Uterus (tissue), 4 donors: Measurements from ENCODE around the gene ZDHHC8. TPM values are rescaled to one million over a fixed set of nuclear protein-coding genes. Genes with fewer than 3 reads are reported as not detected.

Experiments
- DNase-seq, 2 donors: peaks; one replicate each; pipeline ENCODE4 v3.0.0-alpha.2; 2019 to 2020
- H3K27ac ChIP-seq, 2 donors: fragments of 200-600 bp; sonication (generic); 1 replicate in 1 of 2; 2 replicates in 1 of 2; pipeline ENCODE4 v1.5.1; 2016 to 2018
- H3K27me3 ChIP-seq, 2 donors: fragments of 200-600 bp; sonication (generic); one replicate each; pipeline ENCODE4 v1.5.1; 2018 to 2019; ENCODE audit warnings: control low read depth in 1 of 2
- H3K36me3 ChIP-seq, 2 donors: fragments of 200-600 bp; sonication (generic); one replicate each; pipeline ENCODE4 v1.5.1; 2019; ENCODE audit warnings: control low read depth in 1 of 2
- H3K4me1 ChIP-seq, 2 donors: fragments of 200-600 bp; sonication (generic); one replicate each; pipeline ENCODE4 v1.5.1; 2018 to 2019; ENCODE audit warnings: control low read depth in 1 of 2
- H3K4me3 ChIP-seq, 2 donors: fragments of 200-600 bp; sonication (generic); 1 replicate in 1 of 2; 2 replicates in 1 of 2; pipeline ENCODE4 v1.5.1; 2018 to 2019; ENCODE audit warnings: mild to moderate bottlenecking in 1 of 2
- H3K9me3 ChIP-seq, 2 donors: fragments of 200-600 bp; sonication (generic); one replicate each; pipeline ENCODE4 v1.5.1; 2019; ENCODE audit warnings: control low read depth in 1 of 2
- POLR2A ChIP-seq, 2 donors: fragments of 450-650 bp; IDR thresholded peaks; one replicate each; pipeline ENCODE4 v1.6.1; 2016; ENCODE audit warnings: antibody characterized with exemption in 2 of 2, mild to moderate bottlenecking in 1 of 2, moderate library complexity in 1 of 2
- intact Hi-C: fragments of 100-400 bp; cut with DNase I; formaldehyde crosslinking; loops from one replicate; pipeline ENCODE4 v1.15.1; 2023; ENCODE audit warnings: low total_unique reads
- total RNA-seq, 4 donors: library from RNA; depleted of rRNA in 3 of 4; stranded (reverse); fragments of >200 nt in 3 of 4; gene quantifications; one replicate each; pipeline versions ENCODE4 v1.1.0 to v1.2.4, GENCODE V29; 2014 to 2023
- TF ChIP-seq, protein P1 (sequence below), 4 experiments: fragments of 200-600 bp in 2 of 4; fragments of 450-650 bp in 2 of 4; sonication (generic) in 2 of 4; IDR thresholded peaks; one replicate each; pipeline ENCODE4 v1.5.1; 2016 to 2019; ENCODE audit warnings: antibody characterized with exemption in 4 of 4, mild to moderate bottlenecking in 2 of 4, moderate library complexity in 1 of 4
- donor health status: DM: yes; HTN: yes; CAD: no.

ZDHHC8 gene
- total RNA-seq, 4 donors from 2014 or later = 2.4 to 87.9 (median 20.1) TPM

DNA sequence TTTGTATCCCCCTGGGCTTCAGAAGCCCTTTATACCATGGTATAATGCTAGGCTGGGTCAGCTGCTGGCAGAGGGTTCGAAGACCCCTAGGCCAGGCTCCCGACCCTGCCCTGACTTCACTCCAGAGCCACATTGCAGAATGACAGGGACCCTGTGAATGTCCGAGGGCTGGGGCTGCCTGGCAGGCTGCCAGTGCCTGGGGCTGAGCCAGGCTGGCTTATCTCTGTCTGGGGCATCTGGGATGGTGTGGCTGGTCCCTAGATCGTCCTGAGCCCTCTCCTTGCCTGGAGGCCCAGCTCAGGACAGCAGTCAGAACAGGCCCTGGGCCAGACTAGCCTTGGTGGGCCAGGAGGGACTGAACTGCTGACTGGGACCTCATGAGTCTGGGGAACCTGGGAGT lies 3.7 kb downstream of the ZDHHC8 start:
- H3K36me3 ChIP-seq = no peaks in the 10 kb centered on the region
- H3K27me3 ChIP-seq = no peaks in the 10 kb centered on the region
- no peak for TF ChIP-seq POLR2A (IDR thresholded peaks at IDR 0.05)
- TF ChIP-seq, protein P1, sequence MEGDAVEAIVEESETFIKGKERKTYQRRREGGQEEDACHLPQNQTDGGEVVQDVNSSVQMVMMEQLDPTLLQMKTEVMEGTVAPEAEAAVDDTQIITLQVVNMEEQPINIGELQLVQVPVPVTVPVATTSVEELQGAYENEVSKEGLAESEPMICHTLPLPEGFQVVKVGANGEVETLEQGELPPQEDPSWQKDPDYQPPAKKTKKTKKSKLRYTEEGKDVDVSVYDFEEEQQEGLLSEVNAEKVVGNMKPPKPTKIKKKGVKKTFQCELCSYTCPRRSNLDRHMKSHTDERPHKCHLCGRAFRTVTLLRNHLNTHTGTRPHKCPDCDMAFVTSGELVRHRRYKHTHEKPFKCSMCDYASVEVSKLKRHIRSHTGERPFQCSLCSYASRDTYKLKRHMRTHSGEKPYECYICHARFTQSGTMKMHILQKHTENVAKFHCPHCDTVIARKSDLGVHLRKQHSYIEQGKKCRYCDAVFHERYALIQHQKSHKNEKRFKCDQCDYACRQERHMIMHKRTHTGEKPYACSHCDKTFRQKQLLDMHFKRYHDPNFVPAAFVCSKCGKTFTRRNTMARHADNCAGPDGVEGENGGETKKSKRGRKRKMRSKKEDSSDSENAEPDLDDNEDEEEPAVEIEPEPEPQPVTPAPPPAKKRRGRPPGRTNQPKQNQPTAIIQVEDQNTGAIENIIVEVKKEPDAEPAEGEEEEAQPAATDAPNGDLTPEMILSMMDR (IDR thresholded peaks at IDR 0.05) = no peak
- no peak overlapping the region for H3K4me3 ChIP-seq
- no peak overlapping the region for H3K27ac ChIP-seq
- no peaks in the 10 kb centered on the region for H3K9me3 ChIP-seq
- DNase-seq = no peak
- H3K4me1 ChIP-seq = peaks cover 0 to 43% of the 10 kb centered on the region in 2 donors
- intact Hi-C loops = no loop called here

DNA sequence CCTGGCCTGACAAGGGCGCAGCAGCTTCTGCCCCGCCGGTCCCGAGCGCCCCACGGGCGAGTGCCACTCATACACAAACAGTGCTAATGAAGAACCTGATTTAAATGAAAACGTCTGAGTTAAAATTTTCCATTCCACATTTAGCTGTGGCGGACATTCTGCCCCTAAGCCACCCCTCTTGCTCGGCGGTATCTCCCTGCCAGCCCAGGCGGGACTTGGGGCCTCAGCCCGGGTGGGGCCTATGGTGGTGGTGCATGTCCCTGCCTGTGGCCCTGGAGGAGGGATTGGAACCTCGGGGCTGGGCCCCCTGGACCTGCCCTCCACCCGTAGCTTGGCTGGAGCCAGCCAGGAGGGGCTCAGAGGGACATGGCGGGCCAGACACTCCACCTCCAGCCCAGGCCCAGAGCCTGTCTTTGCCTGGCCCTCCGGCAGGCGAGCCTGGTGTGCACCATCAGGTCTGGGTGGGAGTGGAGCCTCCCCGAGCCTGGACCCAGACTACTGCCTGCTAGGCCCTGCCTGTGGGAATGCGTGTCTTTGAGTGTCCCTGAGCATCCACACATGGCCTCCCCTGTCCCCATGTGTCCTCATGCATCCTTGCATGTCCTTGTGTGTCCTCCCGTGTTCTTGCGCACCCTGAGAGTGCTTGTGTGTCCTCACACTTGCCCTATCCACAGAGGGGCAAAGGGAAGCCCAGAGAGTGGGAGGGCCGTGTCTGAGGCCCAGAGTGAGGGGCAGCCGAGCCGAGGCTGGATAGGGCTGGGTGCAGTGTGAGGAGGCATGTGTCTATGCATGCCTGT lies 4.4 kb downstream of the ZDHHC8 start:
- Histone ChIP-seq H3K27me3 (no peaks in the 10 kb centered on the region), H3K27ac (no peak overlapping the region), H3K4me1 (peaks cover 0 to 43% of the 10 kb centered on the region in 2 donors), H3K36me3 (no peaks in the 10 kb centered on the region), H3K4me3 (no peak overlapping the region), H3K9me3 (no peaks in the 10 kb centered on the region)
- TF ChIP-seq, protein P1 (IDR thresholded peaks at IDR 0.05) = no peak
- no peak for TF ChIP-seq POLR2A (IDR thresholded peaks at IDR 0.05)
- intact Hi-C loops = no loop called here
- no peak for DNase-seq

DNA sequence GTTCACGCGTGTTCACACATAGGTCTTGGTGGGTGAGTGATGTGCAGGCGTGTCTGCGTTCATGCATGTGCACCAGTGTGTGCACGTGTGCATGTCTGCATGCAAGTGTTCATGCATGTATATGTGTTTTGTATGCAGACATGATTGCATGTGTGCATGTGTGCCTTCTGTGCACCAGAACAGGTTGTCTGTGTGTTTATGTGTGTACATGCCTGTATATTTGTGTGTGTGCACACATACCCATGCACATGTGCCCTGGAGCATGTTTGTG lies 4.9 kb downstream of the ZDHHC8 start:
- no peak overlapping the region for H3K27ac ChIP-seq
- intact Hi-C loops = no loop called here
- no peak for DNase-seq
- H3K27me3 ChIP-seq = no peaks in the 10 kb centered on the region
- H3K4me3 ChIP-seq = no peak overlapping the region
- H3K36me3 ChIP-seq = no peaks in the 10 kb centered on the region
- no peaks in the 10 kb centered on the region for H3K9me3 ChIP-seq
- peaks cover 0 to 43% of the 10 kb centered on the region in 2 donors for H3K4me1 ChIP-seq
- no peak for TF ChIP-seq POLR2A (IDR thresholded peaks at IDR 0.05)
- TF ChIP-seq, protein P1 (IDR thresholded peaks at IDR 0.05) = no peak

DNA sequence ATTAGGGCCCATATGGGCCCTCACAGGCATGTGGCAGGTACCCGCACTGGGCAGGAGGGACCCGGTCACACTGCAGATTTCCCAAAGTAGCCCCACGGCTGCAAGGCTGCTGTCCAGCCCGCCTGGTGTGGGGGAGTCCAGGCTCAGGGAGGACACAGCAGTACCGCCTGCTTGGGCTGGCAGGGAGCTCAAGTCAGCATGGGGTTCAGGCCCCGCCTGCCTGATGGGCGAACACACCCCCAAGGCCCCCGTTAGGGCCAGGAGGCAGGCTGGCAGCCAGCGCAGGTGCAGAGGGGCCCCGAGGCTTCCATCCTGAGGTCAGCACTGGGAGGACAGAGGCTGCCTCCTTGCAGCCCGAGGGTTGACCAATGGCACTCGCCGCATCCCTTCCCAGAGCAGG lies 5.5 kb downstream of the ZDHHC8 start:
- Histone ChIP-seq H3K27me3 (no peaks in the 10 kb centered on the region), H3K4me1 (peaks cover 0 to 43% of the 10 kb centered on the region in 2 donors), H3K36me3 (no peaks in the 10 kb centered on the region), H3K27ac (no peak overlapping the region), H3K9me3 (no peaks in the 10 kb centered on the region), H3K4me3 (no peak overlapping the region)
- intact Hi-C loops = no loop called here
- TF ChIP-seq POLR2A (IDR thresholded peaks at IDR 0.05) = no peak
- TF ChIP-seq, protein P1 (IDR thresholded peaks at IDR 0.05) = no peak
- DNase-seq = no peak

DNA sequence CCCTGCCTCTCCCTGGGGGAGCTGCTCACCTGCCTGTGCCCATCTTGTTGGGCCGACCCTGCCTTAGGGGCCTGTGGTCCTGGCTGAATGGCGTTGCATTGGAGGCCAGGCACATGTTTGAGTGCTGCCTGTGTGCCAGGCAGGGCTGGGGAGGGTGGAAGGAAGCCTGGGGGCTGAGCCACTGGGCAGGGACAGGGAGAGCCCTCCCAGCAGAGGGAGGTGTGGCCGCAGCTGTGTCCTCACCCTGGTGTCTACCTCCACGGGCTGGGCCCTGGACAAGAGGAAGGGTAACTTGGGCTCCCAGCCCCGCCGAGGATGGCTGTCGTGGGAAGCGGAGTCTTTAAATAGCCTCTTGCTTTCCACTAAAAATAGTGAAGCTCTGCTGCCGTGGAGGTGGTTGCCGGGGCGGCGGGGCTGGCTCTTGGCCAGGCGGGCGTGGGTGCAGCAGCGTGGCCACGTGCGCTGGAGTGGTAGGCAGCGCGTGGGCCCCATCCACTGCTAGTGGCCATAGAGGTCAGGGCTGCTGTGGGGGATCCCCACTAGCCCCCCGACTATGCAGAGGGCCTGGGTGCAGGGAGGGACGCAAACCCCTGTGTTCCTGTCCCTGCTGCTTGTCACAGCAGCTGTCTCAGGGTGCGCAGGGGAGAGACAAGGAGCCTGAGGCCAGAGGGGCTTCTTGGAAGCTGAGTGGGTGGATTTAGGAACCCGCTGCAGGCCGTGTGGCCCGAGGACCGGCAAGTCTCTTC lies 6.2 kb downstream of the ZDHHC8 start:
- TF ChIP-seq POLR2A (IDR thresholded peaks at IDR 0.05) = no peak
- TF ChIP-seq, protein P1 (IDR thresholded peaks at IDR 0.05) = no peak
- Histone ChIP-seq H3K4me1 (peaks cover 0 to 37% of the 10 kb centered on the region in 2 donors), H3K27me3 (no peaks in the 10 kb centered on the region), H3K4me3 (no peak overlapping the region), H3K9me3 (no peaks in the 10 kb centered on the region), H3K36me3 (no peaks in the 10 kb centered on the region), H3K27ac (peak overlapping the region in 1 of 2 donors; percentile 6)
- DNase-seq = no peak
- intact Hi-C loops = no loop called here
